ENCODE data around the gene MYH11.
A peak's percentile ranks its signal among the peaks of the same experiment; 100 is the strongest.

Gene MYH11

DNA sequence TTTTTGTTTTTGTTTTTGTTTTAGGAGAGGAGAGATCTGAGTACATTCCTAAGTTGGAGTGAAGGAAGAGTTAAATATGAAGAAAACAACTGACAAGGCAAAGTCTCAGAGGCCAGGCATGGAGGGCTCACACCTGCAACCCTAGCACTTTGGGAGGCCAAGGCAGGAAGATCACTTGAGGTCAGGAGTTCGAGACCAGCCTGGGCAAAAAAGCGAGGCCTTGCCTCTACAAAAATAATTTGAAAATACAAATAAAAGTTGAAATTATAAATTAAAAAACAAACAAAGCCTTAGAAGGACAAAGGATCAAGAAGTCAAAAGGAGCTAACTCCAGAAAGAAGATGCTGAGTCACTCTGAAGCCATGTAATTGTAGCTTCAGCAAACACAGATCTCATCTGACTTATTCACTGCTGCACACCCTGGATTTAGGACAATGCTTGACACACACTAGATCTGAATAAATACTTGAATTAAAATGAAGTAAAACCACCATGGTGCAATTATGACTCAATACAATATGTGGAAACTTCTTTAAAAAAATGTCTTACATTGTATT, 22.5 kb upstream of the MYH11 start:
- DNase-seq (ENCODE audit: low spot score) = no peak
- TF ChIP-seq, protein P1, sequence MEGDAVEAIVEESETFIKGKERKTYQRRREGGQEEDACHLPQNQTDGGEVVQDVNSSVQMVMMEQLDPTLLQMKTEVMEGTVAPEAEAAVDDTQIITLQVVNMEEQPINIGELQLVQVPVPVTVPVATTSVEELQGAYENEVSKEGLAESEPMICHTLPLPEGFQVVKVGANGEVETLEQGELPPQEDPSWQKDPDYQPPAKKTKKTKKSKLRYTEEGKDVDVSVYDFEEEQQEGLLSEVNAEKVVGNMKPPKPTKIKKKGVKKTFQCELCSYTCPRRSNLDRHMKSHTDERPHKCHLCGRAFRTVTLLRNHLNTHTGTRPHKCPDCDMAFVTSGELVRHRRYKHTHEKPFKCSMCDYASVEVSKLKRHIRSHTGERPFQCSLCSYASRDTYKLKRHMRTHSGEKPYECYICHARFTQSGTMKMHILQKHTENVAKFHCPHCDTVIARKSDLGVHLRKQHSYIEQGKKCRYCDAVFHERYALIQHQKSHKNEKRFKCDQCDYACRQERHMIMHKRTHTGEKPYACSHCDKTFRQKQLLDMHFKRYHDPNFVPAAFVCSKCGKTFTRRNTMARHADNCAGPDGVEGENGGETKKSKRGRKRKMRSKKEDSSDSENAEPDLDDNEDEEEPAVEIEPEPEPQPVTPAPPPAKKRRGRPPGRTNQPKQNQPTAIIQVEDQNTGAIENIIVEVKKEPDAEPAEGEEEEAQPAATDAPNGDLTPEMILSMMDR (IDR thresholded peaks at IDR 0.05; ENCODE audit: extremely low read depth, insufficient read depth, missing control alignments) = no peak
- in situ Hi-C loops (cut with MboI; ENCODE audit: low pct_unique_long_range_greater_than_20kb, low sequenced_read_pairs, unreplicated experiment) = loop anchor here (25.0 kb wide), 1 partner anchor 133 kb away; no protein-coding TSS in a partner anchor

DNA sequence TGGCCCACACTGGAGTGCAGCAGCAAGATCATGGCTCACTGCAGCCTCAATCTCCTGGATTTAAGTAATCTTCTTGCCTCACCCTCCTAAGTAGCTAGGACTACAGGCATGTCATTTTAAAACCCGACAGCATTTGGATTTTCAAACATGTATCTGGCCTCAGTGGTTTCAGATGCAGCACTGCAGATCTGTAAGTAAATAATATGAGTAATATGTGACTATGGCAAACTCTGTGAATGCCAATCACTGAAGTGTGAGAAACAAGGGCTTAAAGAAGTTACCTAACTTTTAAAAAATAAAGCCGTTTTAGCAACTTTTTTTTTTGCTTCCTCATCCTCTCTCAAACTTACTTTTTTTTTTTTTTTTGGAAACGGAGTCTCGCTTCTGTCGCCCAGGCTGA, 19.7 kb upstream of the MYH11 start:
- no peak for DNase-seq (ENCODE audit: low spot score)
- TF ChIP-seq, protein P1 (IDR thresholded peaks at IDR 0.05; ENCODE audit: extremely low read depth, insufficient read depth, missing control alignments) = no peak
- in situ Hi-C loops (cut with MboI; ENCODE audit: low pct_unique_long_range_greater_than_20kb, low sequenced_read_pairs, unreplicated experiment) = loop anchor here (25.0 kb wide), 1 partner anchor 136 kb away; no protein-coding TSS in a partner anchor

DNA sequence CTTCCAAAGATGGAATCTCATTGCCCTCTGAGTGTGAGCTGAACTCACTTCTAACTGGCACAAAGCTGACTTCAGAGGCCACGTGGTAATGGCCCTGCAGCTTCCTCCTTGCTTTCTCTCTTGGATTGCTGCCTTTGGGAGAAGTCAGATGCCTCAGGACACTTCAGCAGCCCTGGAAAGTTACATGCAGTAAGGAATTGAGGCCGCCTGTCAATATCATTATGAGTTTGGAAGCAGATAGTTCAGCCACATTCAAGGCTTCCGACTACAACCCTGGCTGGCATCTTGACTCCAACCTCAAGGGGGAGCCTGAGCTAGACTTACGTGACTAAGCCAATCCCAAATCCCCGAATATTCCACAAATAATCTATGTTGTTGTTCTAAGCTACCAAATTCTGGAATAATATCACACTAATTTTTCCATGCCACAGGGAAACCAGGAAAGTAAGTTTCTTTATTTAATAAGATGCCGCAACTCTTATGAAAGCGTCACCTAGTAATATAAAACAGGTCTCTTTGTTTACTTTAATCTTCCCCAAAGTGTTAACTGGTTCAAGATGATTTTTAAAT, 18.0 kb upstream of the MYH11 start:
- no peak for DNase-seq (ENCODE audit: low spot score)
- TF ChIP-seq, protein P1 (IDR thresholded peaks at IDR 0.05; ENCODE audit: extremely low read depth, insufficient read depth, missing control alignments) = peak; percentile 53
- in situ Hi-C loops (cut with MboI; ENCODE audit: low pct_unique_long_range_greater_than_20kb, low sequenced_read_pairs, unreplicated experiment) = loop anchor here (25.0 kb wide), 1 partner anchor 137 kb away; no protein-coding TSS in a partner anchor

DNA sequence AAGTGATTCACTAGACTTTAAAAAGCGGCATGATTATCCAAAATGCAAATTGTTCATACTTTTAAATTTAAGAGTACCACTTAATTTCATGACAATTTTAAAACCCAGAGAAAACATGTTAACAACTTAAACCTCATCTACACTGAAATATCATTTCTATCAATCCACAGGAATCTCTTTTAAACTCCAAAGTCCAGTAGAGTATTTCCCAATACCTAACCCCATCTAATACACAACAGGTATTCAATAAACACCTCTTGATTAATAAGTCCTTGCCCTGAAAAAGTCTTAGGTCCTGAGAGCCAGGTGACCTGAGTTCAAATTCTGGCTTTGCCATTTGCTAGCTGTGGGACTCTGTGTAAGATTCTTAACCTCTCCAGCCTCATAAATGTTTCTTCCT, 16.9 kb upstream of the MYH11 start:
- TF ChIP-seq, protein P1 (IDR thresholded peaks at IDR 0.05; ENCODE audit: extremely low read depth, insufficient read depth, missing control alignments) = no peak
- in situ Hi-C loops (cut with MboI; ENCODE audit: low pct_unique_long_range_greater_than_20kb, low sequenced_read_pairs, unreplicated experiment) = no loop called here
- no peak for DNase-seq (ENCODE audit: low spot score)

DNA sequence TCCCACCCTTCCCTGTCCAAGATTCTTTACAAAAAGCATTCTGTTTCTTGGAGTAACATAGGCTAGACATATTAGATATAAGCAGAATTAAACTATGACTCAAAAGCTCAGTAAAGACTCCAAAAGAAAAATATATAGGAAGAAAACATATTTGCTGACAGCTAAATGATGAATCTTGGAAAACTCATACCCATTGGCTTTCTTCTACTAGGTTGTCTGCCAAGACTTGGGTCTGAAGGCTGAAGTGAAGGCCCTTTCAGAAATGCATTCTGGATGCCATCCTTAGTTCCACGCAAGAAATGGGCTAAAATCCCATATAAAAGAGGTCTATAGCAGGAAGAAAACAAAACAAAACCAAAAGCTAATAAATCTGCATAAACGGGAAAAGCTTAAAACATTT, 16.5 kb upstream of the MYH11 start:
- TF ChIP-seq, protein P1 (IDR thresholded peaks at IDR 0.05; ENCODE audit: extremely low read depth, insufficient read depth, missing control alignments) = no peak
- no peak for DNase-seq (ENCODE audit: low spot score)
- in situ Hi-C loops (cut with MboI; ENCODE audit: low pct_unique_long_range_greater_than_20kb, low sequenced_read_pairs, unreplicated experiment) = no loop called here

DNA sequence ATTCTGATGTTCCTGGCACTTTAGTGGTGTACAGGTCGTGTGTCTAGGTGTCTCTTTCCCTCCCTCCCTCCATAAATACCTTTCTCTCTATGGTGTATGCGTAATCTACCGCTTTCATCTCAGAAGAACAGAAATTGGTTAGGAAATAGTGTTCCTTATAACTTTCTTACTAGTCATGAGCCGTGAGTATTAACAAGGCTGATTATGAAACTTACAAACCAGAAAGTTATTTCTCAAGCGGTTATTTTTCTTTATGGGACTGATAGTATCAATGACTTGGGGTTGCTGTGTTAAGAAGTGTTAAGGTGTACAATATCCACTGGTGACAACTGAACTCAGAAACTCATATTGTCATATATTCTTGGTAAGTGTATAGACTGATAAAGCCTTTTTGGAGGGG, 13.2 kb upstream of the MYH11 start:
- TF ChIP-seq, protein P1 (IDR thresholded peaks at IDR 0.05; ENCODE audit: extremely low read depth, insufficient read depth, missing control alignments) = no peak
- DNase-seq (ENCODE audit: low spot score) = no peak
- in situ Hi-C loops (cut with MboI; ENCODE audit: low pct_unique_long_range_greater_than_20kb, low sequenced_read_pairs, unreplicated experiment) = no loop called here
